Ovary (tissue), 9 donors: ENCODE results near the gene BACH2. TPM values are rescaled to one million over a fixed set of nuclear protein-coding genes. Genes with fewer than 3 reads are reported as not detected.

ENCODE experiments used
- DNase-seq, 5 donors: peaks; one replicate each; pipeline ENCODE4 v3.0.0-alpha.2; 2019 to 2020
- H3K27ac ChIP-seq, 2 donors: fragments of 200-600 bp; one replicate each; pipeline versions ENCODE4 v1.5.1 to v1.8.0; 2019 to 2022
- H3K27me3 ChIP-seq: fragments of 200-600 bp; one replicate; pipeline ENCODE4 v1.8.0; 2022
- H3K36me3 ChIP-seq: fragments of 200-600 bp; sonication (generic); one replicate; pipeline ENCODE4 v1.5.1; 2019
- H3K4me1 ChIP-seq: one replicate; pipeline ENCODE4 v1.8.1; 2013; ENCODE audit warnings: mild to moderate bottlenecking, moderate library complexity; ENCODE audit not compliant: insufficient read depth
- H3K4me3 ChIP-seq: fragments of 200-600 bp; sonication (generic); one replicate; pipeline ENCODE4 v1.5.1; 2017
- H3K9me3 ChIP-seq, 2 donors: fragments of 200-600 bp in 1 of 2; sonication (generic) in 1 of 2; one replicate each; pipeline versions ENCODE4 v1.5.1 to v1.8.1; 2013 to 2019; ENCODE audit warnings: mild to moderate bottlenecking in 1 of 2, moderate library complexity in 1 of 2
- EP300 ChIP-seq: sonication (generic); formaldehyde crosslinking; IDR thresholded peaks from one replicate; pipeline ENCODE4 v1.6.1; 2017; ENCODE audit warnings: antibody characterized with exemption
- POLR2A ChIP-seq: fragments of 450-650 bp; IDR thresholded peaks from one replicate; pipeline ENCODE4 v1.6.1; 2017; ENCODE audit warnings: antibody characterized with exemption, mild to moderate bottlenecking, moderate library complexity
- WGBS, 3 donors: extraction: QIAGEN DNeasy Blood & Tissue Kit in 1 of 3; methylation state at CpG; one replicate each; pipeline versions ENCODE4 v1.1.5 to v1.1.7; 2013 to 2017; 5-methylcytosine and 5-hydroxymethylcytosine counted together
- intact Hi-C, 4 donors: fragments of 100-400 bp; cut with DNase I; formaldehyde crosslinking; loops; one replicate each; pipeline versions ENCODE4 v1.11.0 to v1.15.1; 2022 to 2023
- polyA plus RNA-seq, 2 donors: library from polyadenylated mRNA; stranded (reverse); fragments of 200-250 nt in 1 of 2; fragments of 350-450 nt in 1 of 2; fragmentation: Illumina TruSeq in 1 of 2; extraction: RNeasy Lipid Tissue Mini Kit (QIAGEN cat#74804) in 1 of 2; gene quantifications; one replicate each; pipeline ENCODE4 v1.2.3, GENCODE V29; 2013 to 2014
- total RNA-seq, 7 donors: library from RNA; depleted of rRNA in 2 of 7; stranded (reverse); fragments of >200 nt in 2 of 7; fragmentation: NEBNext Ultra II Directional in 3 of 7; extraction: Animal tissue kit (Norgen Biotek cat#: 25700) in 3 of 7; gene quantifications; one replicate each; pipeline versions ENCODE4 v1.1.0 to v1.2.4, GENCODE V29; 2016 to 2023
- TF ChIP-seq, protein P1 (sequence below), 3 donors: fragments of 450-650 bp in 2 of 3; fragments of 200-600 bp in 1 of 3; IDR thresholded peaks; one replicate each; pipeline versions ENCODE4 v1.5.1 to v1.8.0; 2016 to 2022; ENCODE audit warnings: antibody characterized with exemption in 3 of 3, mild to moderate bottlenecking in 1 of 3
- donor health status: DM: no; HTN: no; CAD: no; lungs with moderate emphysema.
- donor health status: DM: no; HTN: no; CAD: no.
- donor health status: Bipolar disorder and iron deficiency.
- donor health status: DM: yes; HTN: yes; CAD: no.
- donor health status: DM: no; HTN: no; CAD: no.
- donor health status: DM: yes; HTN: yes; CAD: no.

Gene BACH2
- total and polyA plus RNA-seq, 9 donors: 2.6 to 19.2 (median 10.5) TPM

GRCh38 chr6:90026216-90026615, 270.4 kb downstream of the BACH2 start:
- no peak for TF ChIP-seq EP300
- TF ChIP-seq, protein P1, sequence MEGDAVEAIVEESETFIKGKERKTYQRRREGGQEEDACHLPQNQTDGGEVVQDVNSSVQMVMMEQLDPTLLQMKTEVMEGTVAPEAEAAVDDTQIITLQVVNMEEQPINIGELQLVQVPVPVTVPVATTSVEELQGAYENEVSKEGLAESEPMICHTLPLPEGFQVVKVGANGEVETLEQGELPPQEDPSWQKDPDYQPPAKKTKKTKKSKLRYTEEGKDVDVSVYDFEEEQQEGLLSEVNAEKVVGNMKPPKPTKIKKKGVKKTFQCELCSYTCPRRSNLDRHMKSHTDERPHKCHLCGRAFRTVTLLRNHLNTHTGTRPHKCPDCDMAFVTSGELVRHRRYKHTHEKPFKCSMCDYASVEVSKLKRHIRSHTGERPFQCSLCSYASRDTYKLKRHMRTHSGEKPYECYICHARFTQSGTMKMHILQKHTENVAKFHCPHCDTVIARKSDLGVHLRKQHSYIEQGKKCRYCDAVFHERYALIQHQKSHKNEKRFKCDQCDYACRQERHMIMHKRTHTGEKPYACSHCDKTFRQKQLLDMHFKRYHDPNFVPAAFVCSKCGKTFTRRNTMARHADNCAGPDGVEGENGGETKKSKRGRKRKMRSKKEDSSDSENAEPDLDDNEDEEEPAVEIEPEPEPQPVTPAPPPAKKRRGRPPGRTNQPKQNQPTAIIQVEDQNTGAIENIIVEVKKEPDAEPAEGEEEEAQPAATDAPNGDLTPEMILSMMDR (IDR thresholded peaks at IDR 0.05): no peak
- no peak for TF ChIP-seq POLR2A
- no peak overlapping the region for H3K27ac ChIP-seq
- intact Hi-C loops: no loop called here

GRCh38 chr6:90025523-90026061, 271.1 kb downstream of the BACH2 start:
- intact Hi-C loops: no loop called here
- DNase-seq: no peak
- Histone ChIP-seq H3K27me3 (no peaks in the 10 kb centered on the region), H3K4me3 (no peak overlapping the region), H3K9me3 (no peaks in the 10 kb centered on the region), H3K4me1 (no peaks in the 10 kb centered on the region), H3K27ac (no peak overlapping the region), H3K36me3 (no peaks in the 10 kb centered on the region)
- 39 to 53% (median 40%) methylated on average over 5 of the region's 5 CpGs for WGBS, 3 donors
- no peak for TF ChIP-seq POLR2A
- TF ChIP-seq, protein P1 (IDR thresholded peaks at IDR 0.05): no peak
- TF ChIP-seq EP300: no peak

More at GRCh38 chr6:90026216-90026615, 270.4 kb downstream of the BACH2 start:
- H3K4me1 ChIP-seq: no peaks in the 10 kb centered on the region
- no peaks in the 10 kb centered on the region for H3K36me3 ChIP-seq
- DNase-seq: no peak
- no peaks in the 10 kb centered on the region for H3K9me3 ChIP-seq
- 68 to 86% (median 78%) methylated on average over 1 of the region's 1 CpG for WGBS, 3 donors
- H3K27me3 ChIP-seq: no peaks in the 10 kb centered on the region
- H3K4me3 ChIP-seq: no peak overlapping the region

DNA sequence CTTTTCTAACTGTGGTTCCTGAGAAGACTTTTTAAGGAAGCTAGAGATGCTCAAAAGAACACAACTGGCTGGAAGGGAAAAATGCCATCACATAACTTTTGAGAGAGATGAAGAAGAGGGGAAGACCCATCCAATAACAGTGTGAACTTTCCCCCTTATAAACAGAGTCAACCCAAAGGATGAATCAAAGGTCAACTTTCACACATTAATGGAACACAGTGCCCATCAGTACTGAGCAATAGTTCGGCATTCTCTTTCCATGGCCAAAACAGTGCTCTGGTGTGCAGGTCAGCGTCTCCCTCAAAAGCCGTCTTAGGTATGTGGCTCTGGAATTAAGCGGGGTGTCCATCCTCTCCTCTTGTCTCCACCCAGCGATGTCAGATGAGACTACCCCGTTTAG, 272.0 kb downstream of the BACH2 start:
- Histone ChIP-seq H3K27me3 (no peaks in the 10 kb centered on the region), H3K9me3 (no peaks in the 10 kb centered on the region), H3K4me1 (no peaks in the 10 kb centered on the region), H3K36me3 (no peaks in the 10 kb centered on the region), H3K4me3 (no peak overlapping the region), H3K27ac (no peak overlapping the region)
- no peak for DNase-seq
- WGBS, 3 donors: 96 to 98% (median 97%) methylated on average over 6 of the region's 6 CpGs
- TF ChIP-seq POLR2A (no peak), EP300 (no peak)
- TF ChIP-seq, protein P1 (IDR thresholded peaks at IDR 0.05): no peak
- intact Hi-C loops: no loop called here

DNA sequence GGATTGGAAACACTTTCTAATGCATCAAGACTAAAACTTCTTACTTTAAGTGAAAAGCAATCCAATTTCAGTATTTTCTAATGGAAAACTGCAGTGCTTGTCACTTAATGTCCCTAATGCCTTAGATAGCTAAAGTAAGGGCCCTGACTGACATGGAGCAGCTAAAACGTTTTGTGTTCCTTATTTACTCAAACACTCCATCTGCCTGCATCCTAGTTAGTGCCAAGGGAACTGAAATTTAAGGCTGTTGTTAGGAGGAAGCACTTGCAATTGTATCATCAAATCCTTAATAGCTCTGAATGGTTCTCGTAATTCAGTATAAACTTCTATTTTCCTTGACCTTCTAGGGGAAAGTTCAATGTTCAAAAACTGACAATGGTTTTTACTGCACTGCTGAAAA, 274.9 kb downstream of the BACH2 start:
- no peaks in the 10 kb centered on the region for H3K36me3 ChIP-seq
- intact Hi-C loops: no loop called here
- no peaks in the 10 kb centered on the region for H3K4me1 ChIP-seq
- H3K9me3 ChIP-seq: no peaks in the 10 kb centered on the region
- no peak overlapping the region for H3K4me3 ChIP-seq
- 28 to 48% (median 41%) methylated on average over 2 of the region's 2 CpGs for WGBS, 3 donors
- no peak for DNase-seq
- no peaks in the 10 kb centered on the region for H3K27me3 ChIP-seq
- TF ChIP-seq EP300 (no peak), POLR2A (no peak)
- TF ChIP-seq, protein P1 (IDR thresholded peaks at IDR 0.05): no peak
- H3K27ac ChIP-seq: no peak overlapping the region
